Measurements from ENCODE around the gene THRB.

- no peak for TF ChIP-seq CTCF (IDR thresholded peaks at IDR 0.05; ENCODE audit: low read length)
- no peak for TF ChIP-seq EZH2 (IDR thresholded peaks at IDR 0.05; ENCODE audit: borderline replicate concordance, low read length)
These were observed 153.7 kb downstream of the THRB start for GRCh38 chr3:24340966-24341365.
